Right cardiac atrium (tissue), 5 donors: Measurements from ENCODE around the gene DLL1. TPM values are rescaled to one million over a fixed set of nuclear protein-coding genes. Genes with fewer than 3 reads are reported as not detected.
A peak's percentile ranks its signal among the peaks of the same experiment; 100 is the strongest.
"Not testable (repeated sequence)": the region's sequence is repeated elsewhere in the genome, so short reads cannot be mapped to it uniquely, and the experiment has no call there.

Experiments used
- ATAC-seq, 2 donors: fragments of 200-7000 bp; cut with Tn5 transposase; one replicate each; pipeline versions ENCODE4 v1.8.0 to v1.9.1; 2020; ENCODE audit warnings: moderate library complexity in 2 of 2, mild to moderate bottlenecking in 1 of 2
- DNase-seq, 3 donors: peaks; one replicate each; pipeline ENCODE4 v3.0.0-alpha.2; 2020
- H3K27ac ChIP-seq: one replicate; pipeline ENCODE4 v1.5.1; 2013; ENCODE audit warnings: mild to moderate bottlenecking, low read length, control low read depth, moderate library complexity
- H3K27me3 ChIP-seq: one replicate; pipeline ENCODE4 v1.6.1; 2013; ENCODE audit not compliant: control insufficient read depth, insufficient read depth
- H3K4me1 ChIP-seq: one replicate; pipeline ENCODE4 v1.6.1; 2013; ENCODE audit warnings: low read length; ENCODE audit not compliant: control insufficient read depth, insufficient read depth
- H3K4me3 ChIP-seq: one replicate; pipeline ENCODE4 v1.5.1; 2013; ENCODE audit warnings: low read length, control low read depth
- H3K9me3 ChIP-seq: one replicate; pipeline ENCODE4 v1.6.1; 2013; ENCODE audit warnings: low read length; ENCODE audit not compliant: control insufficient read depth
- WGBS: extraction: QIAGEN DNeasy Blood & Tissue Kit; methylation state at CpG from one replicate; pipeline ENCODE4 v1.1.7; 2013; 5-methylcytosine and 5-hydroxymethylcytosine counted together
- intact Hi-C, 4 donors: fragments of 100-400 bp; cut with DNase I; formaldehyde crosslinking; loops; one replicate each; pipeline versions ENCODE4 v1.11.0 to v1.14.0; 2022 to 2023
- polyA plus RNA-seq: library from polyadenylated mRNA; stranded (reverse); fragments of 200-250 nt; gene quantifications from one replicate; pipeline ENCODE4 v1.2.3, GENCODE V29; 2013
- total RNA-seq, 4 donors: library from RNA; stranded (reverse); fragmentation: NEBNext Ultra II Directional; extraction: Animal tissue kit (Norgen Biotek cat#: 25700); gene quantifications; one replicate each; pipeline ENCODE4 v1.2.1, GENCODE V29; 2021
- donor health status: healthy with polysubstance abuse.
- donor health status: DM: no; HTN: yes; CAD: no.
- donor health status: DM: no; HTN: no; CAD: no.
- donor health status: DM: no; HTN: yes; CAD: no; lungs with severe emphysema.
- donor health status: DM: yes; HTN: yes; CAD: no.

Gene DLL1
- total and polyA plus RNA-seq, 5 donors = 23.9 to 29.2 (median 25.8) TPM

GRCh38 chr6:170267688-170268087 lies 23.2 kb downstream of the DLL1 start:
- H3K27me3 ChIP-seq = no peaks in the 10 kb centered on the region
- 93% methylated on average over 14 of the region's 14 CpGs for WGBS
- H3K4me1 ChIP-seq = no peaks in the 10 kb centered on the region
- no peak overlapping the region for H3K4me3 ChIP-seq
- DNase-seq (peak in 1 of 3 donors; percentile 16), ATAC-seq (no peak)
- H3K27ac ChIP-seq = no peak overlapping the region
- H3K9me3 ChIP-seq = no peaks in the 10 kb centered on the region
- intact Hi-C loops = no loop called here

DNA sequence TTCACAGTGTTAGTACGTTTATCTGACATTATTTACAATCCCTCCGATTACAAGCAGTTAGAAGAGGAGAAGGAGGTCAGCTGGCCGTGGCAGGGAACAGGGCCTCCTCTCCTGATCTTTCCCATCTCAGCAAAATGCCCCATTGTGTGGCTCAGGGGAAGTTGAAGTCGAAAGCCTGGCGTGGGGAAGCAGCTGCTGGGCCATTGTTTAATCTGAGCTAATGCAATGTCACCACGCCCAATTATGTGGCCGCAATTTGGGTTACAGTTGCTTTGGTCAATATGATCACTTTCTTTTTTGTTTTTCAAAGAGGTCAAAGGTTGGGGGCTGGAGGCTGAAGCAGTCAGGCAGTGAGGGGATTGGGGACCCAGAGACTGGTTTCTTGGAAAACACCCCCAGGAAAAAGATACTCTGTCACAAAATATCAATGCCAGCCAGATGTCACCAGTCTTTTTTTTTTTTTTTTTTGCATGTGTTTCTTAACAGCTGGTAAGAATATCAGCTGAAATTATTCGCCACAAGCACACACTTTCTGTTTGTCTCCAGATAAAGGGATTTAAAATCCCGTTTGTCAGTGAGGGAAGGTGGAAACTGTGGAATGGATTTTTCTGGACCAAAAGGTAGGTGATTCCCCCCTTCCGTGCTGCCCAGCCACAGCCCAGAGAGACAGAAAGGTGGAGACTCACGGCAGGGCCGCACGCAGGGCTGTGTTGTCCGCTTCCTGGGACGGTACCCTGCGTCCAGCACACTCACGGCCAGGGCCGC lies 24.6 kb downstream of the DLL1 start:
- peak; percentile 66 to 68 for ATAC-seq

GRCh38 chr6:170265655-170266054 lies 25.2 kb downstream of the DLL1 start:
- no peaks in the 10 kb centered on the region for H3K9me3 ChIP-seq
- intact Hi-C loops = no loop called here
- DNase-seq (peak; percentile 85 to 94 (median 93)), ATAC-seq (peak; percentile 83 to 85)
- no peaks in the 10 kb centered on the region for H3K4me1 ChIP-seq
- H3K4me3 ChIP-seq = no peak overlapping the region
- H3K27ac ChIP-seq = no peak overlapping the region
- 45% methylated on average over 22 of the region's 22 CpGs for WGBS
- H3K27me3 ChIP-seq = no peaks in the 10 kb centered on the region

More for the DNA sequence above, 24.6 kb downstream of the DLL1 start:
- H3K9me3 ChIP-seq = no peaks in the 10 kb centered on the region
- H3K27ac ChIP-seq = peak overlapping the region; percentile 7
- H3K4me3 ChIP-seq = no peak overlapping the region
- H3K4me1 ChIP-seq = no peaks in the 10 kb centered on the region
- WGBS = 55% methylated on average over 18 of the region's 18 CpGs
- intact Hi-C loops = no loop called here
- peak; percentile 48 to 82 (median 74) for DNase-seq
- H3K27me3 ChIP-seq = no peaks in the 10 kb centered on the region

DNA sequence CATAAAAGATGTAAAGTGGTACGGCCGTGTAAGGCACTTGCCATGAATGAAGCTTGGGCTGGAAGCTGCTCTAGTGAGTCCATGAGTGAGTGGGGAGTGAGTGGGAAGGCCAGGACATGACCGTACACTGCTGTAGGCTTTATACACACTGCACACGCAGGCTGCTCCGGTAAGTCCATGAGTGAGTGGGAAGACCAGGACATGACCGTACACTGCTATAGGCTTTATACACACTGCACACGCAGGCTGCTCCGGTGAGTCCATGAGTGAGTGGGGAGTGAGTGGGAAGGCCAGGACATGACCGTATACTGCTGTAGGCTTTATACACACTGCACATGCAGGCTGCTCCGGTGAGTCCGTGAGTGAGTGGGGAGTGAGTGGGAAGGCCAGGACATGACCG lies 26.2 kb downstream of the DLL1 start:
- H3K4me1 ChIP-seq, H3K9me3 ChIP-seq, H3K4me3 ChIP-seq, ATAC-seq, intact Hi-C loops, H3K27me3 ChIP-seq, DNase-seq, H3K27ac ChIP-seq: not testable (repeated sequence)
- 96% methylated on average over 12 of the region's 12 CpGs for WGBS

DNA sequence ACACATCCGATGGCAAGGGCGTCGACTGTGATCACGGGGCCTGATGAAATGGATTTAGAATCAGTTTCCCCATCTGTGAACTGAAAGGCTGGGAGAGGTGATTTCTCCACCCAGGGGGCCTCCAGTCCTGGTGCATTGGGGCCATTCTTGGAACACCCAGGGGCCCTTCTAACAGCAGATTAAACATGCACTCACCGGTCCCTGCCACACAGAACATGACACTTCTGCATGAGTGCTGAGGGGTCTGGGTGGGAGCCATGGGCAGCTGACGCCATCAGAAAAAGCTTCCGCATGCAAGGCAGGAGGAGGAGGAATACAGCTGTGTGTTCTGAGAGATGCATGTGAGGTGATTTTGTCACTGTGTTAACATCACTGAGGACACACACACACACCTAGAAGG lies 26.8 kb downstream of the DLL1 start:
- Histone ChIP-seq H3K4me1 (no peaks in the 10 kb centered on the region), H3K27me3 (no peaks in the 10 kb centered on the region), H3K9me3 (no peaks in the 10 kb centered on the region), H3K4me3 (no peak overlapping the region), H3K27ac (no peak overlapping the region)
- ATAC-seq (no peak), DNase-seq (no peak)
- 95% methylated on average over 7 of the region's 7 CpGs for WGBS
- intact Hi-C loops = no loop called here

DNA sequence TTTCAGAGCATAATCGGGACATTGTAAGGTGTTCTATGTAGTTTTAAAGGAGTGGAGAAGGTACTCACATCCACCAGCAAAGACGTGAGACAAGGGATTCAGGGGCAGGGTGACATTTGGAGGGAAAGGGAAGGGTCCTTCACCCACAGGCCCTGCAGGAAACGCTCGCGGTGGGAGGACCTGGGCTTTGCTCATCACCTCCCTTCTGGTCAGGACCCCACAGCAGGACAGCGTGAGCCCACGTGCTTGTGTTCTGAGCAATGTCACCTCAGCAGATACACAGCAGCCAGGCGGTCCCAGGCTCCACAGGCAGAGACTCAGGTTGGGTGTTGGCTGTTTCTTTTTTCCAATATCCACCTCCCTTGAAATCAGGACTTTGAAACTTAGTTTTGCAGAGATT lies 27.5 kb downstream of the DLL1 start:
- intact Hi-C loops = no loop called here
- Histone ChIP-seq H3K4me3 (no peak overlapping the region), H3K27ac (no peak overlapping the region), H3K9me3 (no peaks in the 10 kb centered on the region), H3K4me1 (no peaks in the 10 kb centered on the region), H3K27me3 (no peaks in the 10 kb centered on the region)
- 87% methylated on average over 8 of the region's 8 CpGs for WGBS
- no peak for DNase-seq
- ATAC-seq = no peak

DNA sequence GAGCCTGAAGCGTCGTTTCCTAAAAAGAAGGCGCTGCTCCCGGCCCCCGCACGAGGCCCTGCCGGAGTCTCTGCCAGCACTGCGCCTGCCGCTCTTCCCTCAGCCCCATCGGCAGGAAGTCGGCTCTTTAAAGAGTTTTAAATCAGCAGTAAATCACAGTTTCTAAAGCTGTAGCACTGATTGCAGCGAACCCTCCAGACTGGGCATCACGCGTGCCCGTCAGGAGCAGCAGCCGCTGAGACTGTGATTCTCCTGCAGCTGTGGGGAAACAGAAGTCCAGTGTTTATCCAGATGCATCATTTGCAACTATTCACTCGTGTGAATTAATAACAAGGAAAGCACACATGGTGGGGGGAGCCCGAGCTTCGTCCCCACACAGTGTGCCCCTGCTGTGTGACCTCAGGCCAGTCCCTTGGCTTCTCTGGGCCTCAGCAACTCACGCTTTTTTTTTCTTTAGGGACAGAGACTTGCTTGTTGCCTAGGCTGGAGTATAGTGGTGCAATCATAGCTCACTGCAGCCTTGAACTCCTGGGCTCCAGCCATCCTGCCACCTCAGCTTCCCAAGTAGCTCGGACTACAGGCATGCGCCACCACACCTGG lies 28.3 kb downstream of the DLL1 start:
- 70% methylated on average over 22 of the region's 22 CpGs for WGBS

GRCh38 chr6:170261643-170262488 lies 29.0 kb downstream of the DLL1 start:
- Histone ChIP-seq H3K27me3 (no peaks in the 10 kb centered on the region), H3K27ac (no peak overlapping the region), H3K4me1 (no peaks in the 10 kb centered on the region), H3K4me3 (no peak overlapping the region), H3K9me3 (no peaks in the 10 kb centered on the region)
- 89% methylated on average over 32 of the region's 32 CpGs for WGBS
- intact Hi-C loops = no loop called here
- DNase-seq (no peak), ATAC-seq (no peak)

More for the DNA sequence above, 28.3 kb downstream of the DLL1 start:
- Histone ChIP-seq H3K4me3 (no peak overlapping the region), H3K4me1 (no peaks in the 10 kb centered on the region), H3K9me3 (no peaks in the 10 kb centered on the region), H3K27me3 (no peaks in the 10 kb centered on the region), H3K27ac (no peak overlapping the region)
- no peak for ATAC-seq
- intact Hi-C loops = no loop called here
- no peak for DNase-seq

- H3K27me3 ChIP-seq = no peaks in the 10 kb centered on the region
- no peak overlapping the region for H3K27ac ChIP-seq
- intact Hi-C loops = no loop called here
- no peak overlapping the region for H3K4me3 ChIP-seq
- WGBS = 93% methylated on average over 7 of the region's 7 CpGs
- ATAC-seq = no peak
- peak in 1 of 3 donors; percentile 12 for DNase-seq
- H3K4me1 ChIP-seq = no peaks in the 10 kb centered on the region
- H3K9me3 ChIP-seq = no peaks in the 10 kb centered on the region
Observed at GRCh38 chr6:170260686-170261085, 30.2 kb downstream of the DLL1 start.

DNA sequence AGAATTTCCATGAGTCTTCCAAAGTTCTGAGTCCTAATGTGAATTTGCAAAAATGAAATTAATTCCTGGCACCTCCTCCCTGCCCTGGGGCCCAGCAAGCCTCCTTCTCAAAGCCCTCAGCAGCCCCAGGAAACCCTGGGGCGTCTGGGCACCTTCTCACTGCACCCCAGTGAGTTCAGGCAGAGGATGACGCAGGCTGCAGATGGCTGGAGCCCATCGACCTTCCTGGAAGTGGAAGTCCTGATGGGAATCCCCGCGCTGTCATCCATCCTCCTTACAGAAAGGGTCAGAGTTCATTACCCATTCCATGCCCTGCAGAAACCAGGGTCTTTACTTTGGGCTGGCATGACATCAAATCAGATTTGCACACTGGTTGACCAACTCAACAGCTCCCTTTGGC lies 31.6 kb downstream of the DLL1 start:
- 69% methylated on average over 5 of the region's 5 CpGs for WGBS
- no peaks in the 10 kb centered on the region for H3K4me1 ChIP-seq

DNA sequence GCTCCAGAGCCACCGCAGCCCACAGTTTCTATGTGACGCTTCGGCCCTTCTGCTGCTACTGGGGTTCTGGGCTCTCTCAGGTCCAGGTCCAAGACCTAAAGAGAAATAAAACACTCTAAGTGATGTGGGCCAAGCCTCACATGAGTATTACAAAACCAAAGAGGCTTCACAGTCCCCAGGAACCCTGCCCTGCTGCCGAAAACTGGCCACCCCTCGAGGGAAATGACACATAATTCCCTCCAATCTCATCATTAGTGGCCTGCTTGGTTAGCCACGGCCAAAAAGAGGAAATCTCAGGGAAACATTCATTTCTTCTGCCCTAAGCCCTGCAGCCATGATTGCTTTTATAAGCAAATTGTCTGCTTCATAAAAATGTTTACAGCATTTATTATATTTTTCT lies 32.5 kb downstream of the DLL1 start:
- 71% methylated on average over 6 of the region's 6 CpGs for WGBS
- intact Hi-C loops = no loop called here
- peak; percentile 55 to 58 for ATAC-seq
- Histone ChIP-seq H3K27me3 (no peaks in the 10 kb centered on the region), H3K27ac (peak overlapping the region; percentile 12), H3K4me3 (no peak overlapping the region), H3K9me3 (no peaks in the 10 kb centered on the region), H3K4me1 (no peaks in the 10 kb centered on the region)
- DNase-seq = no peak

More for the DNA sequence above, 31.6 kb downstream of the DLL1 start:
- no peak overlapping the region for H3K27ac ChIP-seq
- no peaks in the 10 kb centered on the region for H3K9me3 ChIP-seq
- H3K4me3 ChIP-seq = no peak overlapping the region
- no peak for ATAC-seq
- H3K27me3 ChIP-seq = no peaks in the 10 kb centered on the region
- DNase-seq = no peak
- intact Hi-C loops = no loop called here
